GM10248 (cell line): ENCODE data around the gene RAB42.

Experiments
- CTCF ChIA-PET: fragments of 300-600 bp; sonication (Branson Sonifier 250); formaldehyde crosslinking; extraction: SDS; loops from one replicate; lab custom pipeline; 2021; ENCODE audit warnings: antibody characterized with exemption; lab: Yijun Ruan, JAX
- POLR2A ChIA-PET: fragments of 350-650 bp; sonication (Branson Sonifier 250); formaldehyde crosslinking; extraction: SDS; loops from one replicate; lab custom pipeline; 2020; ENCODE audit warnings: antibody characterized with exemption; lab: Yijun Ruan, JAX
- DNase-seq: peaks from one replicate; pipeline ENCODE4 v3.0.0; 2012; ENCODE audit errors: extremely low spot score
- CTCF ChIP-seq: IDR thresholded peaks from 2 replicates; pipeline ENCODE4 v1.5.1; 2012; ENCODE audit warnings: mild to moderate bottlenecking, low read depth; ENCODE audit errors: extremely low read depth, missing control alignments, control extremely low read depth

The RAB42 gene

DNA sequence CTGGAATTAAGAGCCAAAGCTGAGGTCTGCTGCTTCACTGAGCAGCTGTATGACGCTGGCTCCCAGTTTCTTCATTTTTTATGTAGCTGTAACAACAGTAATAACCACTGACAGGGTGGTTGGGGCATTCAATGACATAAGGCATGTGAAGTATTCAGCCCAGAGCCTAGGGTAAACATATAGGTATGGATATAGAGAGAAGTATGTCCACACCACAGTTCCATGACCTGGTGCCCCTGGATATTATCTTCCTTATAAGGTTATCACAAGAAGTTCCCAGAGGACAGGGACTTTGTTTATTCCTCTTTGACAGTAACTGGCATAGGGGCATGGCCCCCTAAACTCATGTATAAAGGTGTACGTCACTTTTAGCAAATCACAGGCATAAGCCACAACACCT is 14.7 kb downstream of the RAB42 start:
- CTCF ChIA-PET = interaction anchor here (1.2 to 2.2 kb wide), 4 partner anchors 9 to 247 kb away, joined by 3 to 9 read pairs (median 4); partner anchors contain the start of gene TAF12
- DNase-seq = no peak
- POLR2A ChIA-PET = no interaction called here
- TF ChIP-seq CTCF = no peak

- no peak for DNase-seq
- ChIA-PET CTCF (interaction anchor here (1.9 kb wide), 1 partner anchor 9 kb away, joined by 5 read pairs; no protein-coding TSS in a partner anchor), POLR2A (interaction anchor here (1.4 kb wide), 1 partner anchor 31 kb away, joined by 3 read pairs; no protein-coding TSS in a partner anchor)
- no peak for TF ChIP-seq CTCF
Measured at GRCh38 chr1:28613175-28613574, 21.1 kb downstream of the RAB42 start.

- no peak for TF ChIP-seq CTCF
- CTCF ChIA-PET = interaction anchor here (1.6 kb wide), 1 partner anchor 14 kb away, joined by 4 read pairs; no protein-coding TSS in a partner anchor
- DNase-seq = peak; percentile 28
- POLR2A ChIA-PET = interaction anchor here (0.9 kb wide), 1 partner anchor 401 kb away, joined by 4 read pairs; no protein-coding TSS in a partner anchor
Measured at GRCh38 chr1:28631713-28632112, 39.6 kb downstream of the RAB42 start.

GRCh38 chr1:28632560-28632959 is 40.5 kb downstream of the RAB42 start:
- DNase-seq = no peak
- TF ChIP-seq CTCF = no peak
- ChIA-PET CTCF (interaction anchor here (1.3 to 1.6 kb wide), 3 partner anchors 9 to 30 kb away, joined by 3 to 4 read pairs (median 4); no protein-coding TSS in a partner anchor), POLR2A (interaction anchor here (1.0 kb wide), 1 partner anchor 11 kb away, joined by 6 read pairs; the partner anchor contains the start of gene TAF12)

DNA sequence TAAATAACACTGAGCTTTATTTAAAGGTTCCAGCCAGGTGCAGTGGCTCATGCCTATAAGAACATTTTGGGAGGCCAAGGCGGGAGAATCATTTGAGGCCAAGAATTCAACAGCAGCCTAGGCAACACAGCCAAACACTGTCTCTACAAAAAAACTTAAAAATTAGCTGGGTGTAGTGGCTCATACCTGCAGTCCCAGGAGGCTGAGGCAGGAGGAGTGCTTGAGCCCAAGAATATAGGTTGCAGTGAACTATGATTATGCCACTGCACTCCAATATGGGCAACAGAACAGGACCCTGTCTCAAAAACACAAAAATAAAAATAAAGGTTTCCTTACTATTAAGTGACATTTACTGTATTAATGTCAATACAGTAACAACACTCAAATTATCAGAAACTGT is 48.7 kb downstream of the RAB42 start:
- no peak for DNase-seq
- POLR2A ChIA-PET = interaction anchor here (0.6 to 2.0 kb wide), 3 partner anchors 9 to 135 kb away, joined by 3 to 7 read pairs (median 5); partner anchors contain the start of gene RCC1
- peak; percentile 21 for TF ChIP-seq CTCF
- CTCF ChIA-PET = interaction anchor here (0.9 to 3.1 kb wide), 10 partner anchors 8 to 398 kb away, joined by 3 to 11 read pairs (median 4); partner anchors contain the start of genes RNU11, TRNAU1AP and YTHDF2

DNA sequence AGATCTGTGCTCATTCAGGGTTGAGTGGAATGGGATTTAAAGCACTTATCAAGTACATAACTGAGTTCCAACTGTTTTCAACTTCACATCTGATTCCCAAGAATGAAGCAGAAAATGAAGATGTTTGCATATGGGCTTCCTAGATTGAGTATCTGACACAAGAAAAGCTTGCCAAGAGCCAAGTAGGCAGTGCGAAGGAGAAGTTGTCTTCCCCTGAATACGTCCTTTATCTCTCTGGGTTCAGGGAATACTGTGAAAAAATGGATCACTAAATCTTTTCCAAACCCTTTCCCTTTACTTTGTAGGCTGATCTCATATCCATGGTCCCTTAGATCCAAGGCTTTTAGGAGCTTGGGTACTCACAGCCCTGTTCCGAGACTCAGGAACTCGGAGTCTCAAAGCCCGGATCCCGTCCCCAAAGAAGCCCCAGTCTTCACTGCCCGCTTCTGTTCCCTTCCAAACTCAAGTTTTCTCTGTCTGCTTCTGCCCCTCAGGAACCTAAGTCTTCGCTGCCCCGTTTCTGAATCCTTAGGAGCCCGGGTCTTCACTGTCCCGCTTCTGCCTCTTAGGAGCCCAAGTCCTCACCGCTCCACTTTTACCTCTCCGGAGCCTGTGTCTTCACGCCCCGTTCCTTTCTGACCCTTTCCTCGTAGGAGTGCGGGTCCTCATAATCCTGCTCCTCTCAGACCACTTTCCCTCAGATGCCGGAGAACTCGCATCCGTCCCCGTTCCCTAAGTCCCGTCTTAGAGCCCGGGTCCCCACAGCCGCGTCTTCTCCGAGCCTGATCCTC is 50.2 kb downstream of the RAB42 start:
- no peak for DNase-seq
- CTCF ChIA-PET = interaction anchor here (0.8 to 3.1 kb wide), 8 partner anchors 8 to 267 kb away, joined by 3 to 11 read pairs (median 3); partner anchors contain the start of gene YTHDF2
- no peak for TF ChIP-seq CTCF
- POLR2A ChIA-PET = interaction anchor here (0.6 to 3.2 kb wide), 12 partner anchors 14 to 406 kb away, joined by 3 to 49 read pairs (median 5); partner anchors contain the start of genes ATP5IF1, GMEB1, RCC1 and TRNAU1AP
